AG09319 (cell line): ENCODE results near the gene RNU6-9.

Experiments used
- DNase-seq: peaks from one replicate; pipeline ENCODE4 v3.0.0-alpha.2; 2010; ENCODE audit warnings: low read depth; ENCODE audit errors: extremely low read depth
- CTCF ChIP-seq: IDR thresholded peaks from 2 replicates; pipeline ENCODE4 v1.5.1; 2011; ENCODE audit warnings: low read depth, mild to moderate bottlenecking, inconsistent platforms, low read length, moderate library complexity

The RNU6-9 gene

GRCh38 chr19:866769-867300, 26.4 kb upstream of the RNU6-9 start:
- TF ChIP-seq CTCF = no peak
- no peak for DNase-seq

- DNase-seq = no peak
- no peak for TF ChIP-seq CTCF
Measured at GRCh38 chr19:867301-867793, 25.9 kb upstream of the RNU6-9 start.

GRCh38 chr19:867855-868457, 25.3 kb upstream of the RNU6-9 start:
- no peak for TF ChIP-seq CTCF
- DNase-seq = no peak

- no peak for DNase-seq
- TF ChIP-seq CTCF = no peak
Measured at GRCh38 chr19:868458-869244, 24.6 kb upstream of the RNU6-9 start.

- no peak for TF ChIP-seq CTCF
- peak; percentile 85 for DNase-seq
Measured at GRCh38 chr19:869245-870177, 23.8 kb upstream of the RNU6-9 start.

- no peak for TF ChIP-seq CTCF
- no peak for DNase-seq
Measured at GRCh38 chr19:870314-870713, 23.0 kb upstream of the RNU6-9 start.
